HL-60 (cell line): Measurements from ENCODE around the gene RAB44.

ENCODE experiments used
- DNase-seq, 2 experiments: peaks; one replicate each; pipeline ENCODE4 v3.0.0-alpha.2; 2010 to 2020; ENCODE audit warnings: low read depth in 1 of 2, low spot score in 1 of 2
- H3K27ac ChIP-seq: fragments of 250-450 bp; sonication (Bioruptor Pico); replicated peaks from 2 replicates; pipeline ENCODE4 v1.5.1; 2020; ENCODE audit warnings: mild to moderate bottlenecking, moderate library complexity
- H3K27me3 ChIP-seq: fragments of 250-450 bp; sonication (Bioruptor Pico); 2 replicates; pipeline ENCODE4 v1.5.1; 2021; ENCODE audit warnings: mild to moderate bottlenecking, moderate library complexity; ENCODE audit not compliant: insufficient read depth, poor library complexity, severe bottlenecking
- H3K4me3 ChIP-seq: replicated peaks from 2 replicates; pipeline ENCODE4 v1.5.1; 2011; ENCODE audit warnings: mild to moderate bottlenecking, control low read depth, low read length; ENCODE audit not compliant: insufficient read depth
- CTCF ChIP-seq: IDR thresholded peaks from one replicate; pipeline ENCODE4 v1.5.1; 2011; ENCODE audit warnings: low read length, control low read depth, inconsistent platforms; ENCODE audit not compliant: insufficient read depth
- GABPA ChIP-seq: IDR thresholded peaks from 2 replicates; pipeline ENCODE4 v1.6.1; 2012; ENCODE audit warnings: low read depth
- POLR2AphosphoS5 ChIP-seq: IDR thresholded peaks from 2 replicates; pipeline ENCODE4 v1.6.1; 2012; ENCODE audit warnings: low read depth
- REST ChIP-seq: IDR thresholded peaks from 2 replicates; pipeline ENCODE4 v1.6.1; 2012; ENCODE audit warnings: low read depth; ENCODE audit not compliant: insufficient replicate concordance
- SPI1 ChIP-seq: IDR thresholded peaks from 2 replicates; pipeline ENCODE4 v1.6.1; 2012; ENCODE audit warnings: low read depth, mild to moderate bottlenecking, borderline replicate concordance
- long read RNA-seq: library from polyadenylated mRNA; unstranded; transcript quantifications from one replicate; pipeline ENCODE4 v2.0.0, GENCODE V29; 2020

The RAB44 gene
- long read RNA-seq, full-length matches to known transcripts, result 1 of 11 reads
- long read RNA-seq, partial matches to known transcripts, result 4 of 11 reads
- long read RNA-seq, other reads (novel, unspliced or antisense), result 6 of 11 reads

GRCh38 chr6:36697481-36697903 lies at the start of gene RAB44:
Gene RAB44 (plus strand): TSS chr6:36697826. CDS start chr6:36704236, 6,410 bp downstream.
- Histone ChIP-seq H3K27ac (peak within 1 kb of the TSS; percentile 82), H3K4me3 (peak within 1 kb of the TSS; percentile 84)
- TF ChIP-seq GABPA, result peak; percentile 36; the same call in 1 of the 2 replicates
- peak; percentile 53; the same call in 1 of the 2 replicates for TF ChIP-seq SPI1
- TF ChIP-seq REST, result peak; percentile 24
- TF ChIP-seq CTCF, result no peak
- peak; percentile 93 for TF ChIP-seq POLR2AphosphoS5

GRCh38 chr6:36649086-36649485 lies 48.5 kb upstream of the RAB44 start:
- no peak overlapping the region for H3K4me3 ChIP-seq
- H3K27ac ChIP-seq, result no peak overlapping the region
- TF ChIP-seq REST, result no peak
- no peak for TF ChIP-seq POLR2AphosphoS5
- no peak for TF ChIP-seq GABPA
- TF ChIP-seq CTCF, result no peak
- no peak for TF ChIP-seq SPI1
- no peak for DNase-seq
- H3K27me3 ChIP-seq, result no peaks in the 10 kb centered on the region

More at GRCh38 chr6:36697481-36697903, at the start of gene RAB44:
- H3K27me3 ChIP-seq, result no peaks in the 10 kb centered on the region
- peak; percentile 82 to 96 for DNase-seq

- TF ChIP-seq GABPA (no peak), POLR2AphosphoS5 (no peak), REST (no peak), CTCF (no peak), SPI1 (no peak)
- H3K27ac ChIP-seq, result no peak overlapping the region
- H3K4me3 ChIP-seq, result no peak overlapping the region
- no peak for DNase-seq
- no peaks in the 10 kb centered on the region for H3K27me3 ChIP-seq
Observed at GRCh38 chr6:36649701-36650484, 47.7 kb upstream of the RAB44 start.
